ENCODE data around the gene DHRSX.
"Not testable (repeated sequence)": the region's sequence is repeated elsewhere in the genome, so short reads cannot be mapped to it uniquely, and the experiment has no call there.

The DHRSX gene

GRCh38 chrX:2474280-2474962 lies 26.4 kb downstream of the DHRSX start:
- no peak for DNase-seq (ENCODE audit: low spot score)

GRCh38 chrX:2473064-2473463 lies 27.7 kb downstream of the DHRSX start:
- not testable (repeated sequence) for DNase-seq (ENCODE audit: low spot score)

GRCh38 chrX:2471641-2472040 lies 29.1 kb downstream of the DHRSX start:
- no peak for DNase-seq (ENCODE audit: low spot score)

- not testable (repeated sequence) for DNase-seq (ENCODE audit: low spot score)
Observed at GRCh38 chrX:2471126-2471525, 29.6 kb downstream of the DHRSX start.

GRCh38 chrX:2469852-2470251 lies 30.9 kb downstream of the DHRSX start:
- DNase-seq (ENCODE audit: low spot score): not testable (repeated sequence)

GRCh38 chrX:2469196-2469685 lies 31.5 kb downstream of the DHRSX start:
- no peak for DNase-seq (ENCODE audit: low spot score)

- no peak for DNase-seq (ENCODE audit: low spot score)
Observed at GRCh38 chrX:2468261-2469195, 32.2 kb downstream of the DHRSX start.

GRCh38 chrX:2466876-2467656 lies 33.7 kb downstream of the DHRSX start:
- DNase-seq (ENCODE audit: low spot score): no peak

- DNase-seq (ENCODE audit: low spot score): no peak
Observed at GRCh38 chrX:2464677-2465166, 36.1 kb downstream of the DHRSX start.

- no peak for DNase-seq (ENCODE audit: low spot score)
Observed at GRCh38 chrX:2463973-2464676, 36.7 kb downstream of the DHRSX start.

GRCh38 chrX:2463481-2463880 lies 37.3 kb downstream of the DHRSX start:
- not testable (repeated sequence) for DNase-seq (ENCODE audit: low spot score)

- DNase-seq (ENCODE audit: low spot score): no peak
Observed at GRCh38 chrX:2462780-2463179, 38.0 kb downstream of the DHRSX start.

- no peak for DNase-seq (ENCODE audit: low spot score)
Observed at GRCh38 chrX:2462074-2462473, 38.7 kb downstream of the DHRSX start.

- DNase-seq (ENCODE audit: low spot score): no peak
Observed at GRCh38 chrX:2461711-2462016, 39.1 kb downstream of the DHRSX start.

- not testable (repeated sequence) for DNase-seq (ENCODE audit: low spot score)
Observed at GRCh38 chrX:2460821-2461710, 39.7 kb downstream of the DHRSX start.

GRCh38 chrX:2460048-2460447 lies 40.7 kb downstream of the DHRSX start:
- DNase-seq (ENCODE audit: low spot score): not testable (repeated sequence)

- no peak for DNase-seq (ENCODE audit: low spot score)
Observed at GRCh38 chrX:2458309-2458708, 42.5 kb downstream of the DHRSX start.

- no peak for DNase-seq (ENCODE audit: low spot score)
Observed at GRCh38 chrX:2457289-2458133, 43.3 kb downstream of the DHRSX start.

GRCh38 chrX:2456091-2456490 lies 44.7 kb downstream of the DHRSX start:
- not testable (repeated sequence) for DNase-seq (ENCODE audit: low spot score)

GRCh38 chrX:2454620-2455019 lies 46.2 kb downstream of the DHRSX start:
- DNase-seq (ENCODE audit: low spot score): not testable (repeated sequence)
